GM18508 (cell line): ENCODE results near the gene SH3PXD2A.
"Not testable (repeated sequence)": the region's sequence is repeated elsewhere in the genome, so short reads cannot be mapped to it uniquely, and the experiment has no call there.

Source experiments
- ATAC-seq: cut with Tn5 transposase; IDR thresholded peaks from one replicate; pipeline ENCODE4 v1.9.1; 2021; ENCODE audit warnings: moderate number of reproducible peaks; ENCODE audit not compliant: insufficient read depth, unreplicated experiment

SH3PXD2A gene

GRCh38 chr10:103850572-103850895 is 4.8 kb downstream of the SH3PXD2A start:
- ATAC-seq = no peak

GRCh38 chr10:103849880-103850571 is 5.3 kb downstream of the SH3PXD2A start:
- ATAC-seq = no peak

DNA sequence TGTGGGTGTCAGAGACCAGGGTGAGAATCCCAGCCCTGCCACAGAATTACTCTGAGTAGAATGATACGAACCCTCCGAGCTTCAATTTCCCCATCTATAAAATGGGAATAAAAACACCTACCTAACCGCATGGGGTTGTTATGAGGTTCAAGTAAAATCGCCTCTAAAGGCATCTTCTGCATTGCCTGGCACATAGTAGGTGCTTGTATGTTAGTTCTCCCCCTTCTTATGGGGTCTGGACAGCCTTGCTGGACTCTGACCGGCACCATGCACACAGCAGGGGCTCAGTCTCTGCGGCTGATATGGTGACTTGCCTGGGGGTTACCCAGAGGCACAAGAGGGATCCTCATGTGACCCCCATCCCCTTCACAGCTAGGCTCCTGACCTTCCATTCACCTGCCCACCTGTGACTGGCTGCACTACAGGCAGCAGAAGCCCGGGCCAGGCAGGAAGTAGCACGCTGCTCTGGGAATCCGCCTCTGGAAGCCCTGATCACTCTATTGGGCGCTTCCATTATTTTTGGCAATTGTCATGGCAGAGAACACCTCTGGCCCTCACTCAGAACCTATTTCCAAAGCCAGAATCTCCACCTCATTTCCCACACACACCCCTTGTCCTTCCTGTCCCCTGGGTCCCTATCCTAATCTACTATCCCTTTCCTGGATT is 6.0 kb downstream of the SH3PXD2A start:
- ATAC-seq = no peak

DNA sequence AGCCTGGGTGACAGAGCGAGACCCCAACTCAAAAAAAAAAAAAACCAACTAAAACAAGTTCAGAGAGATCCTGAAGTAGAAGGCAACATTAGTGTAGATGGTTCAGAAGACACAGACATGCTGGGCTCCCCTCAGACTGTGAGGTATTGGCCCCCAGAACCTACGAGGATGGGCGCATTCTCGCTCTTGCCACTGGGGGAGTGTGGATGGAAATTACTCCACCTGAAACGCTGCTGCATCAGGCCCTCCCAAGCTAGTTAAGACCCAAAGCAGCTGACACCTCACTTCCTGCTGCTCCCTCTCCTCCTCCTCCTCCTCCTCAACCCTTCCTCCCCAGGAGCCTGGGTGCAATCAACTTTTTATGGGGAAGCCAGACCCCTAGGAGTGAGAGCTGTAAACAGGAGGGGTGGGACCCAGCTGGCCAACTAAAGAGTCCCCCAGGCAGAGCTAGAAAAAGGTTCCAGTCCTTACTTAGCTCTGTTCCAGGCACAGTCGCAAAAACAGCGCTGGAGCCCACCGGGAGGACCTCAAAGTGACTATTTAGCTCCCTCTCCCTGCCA is 7.4 kb downstream of the SH3PXD2A start:
- no peak for ATAC-seq

DNA sequence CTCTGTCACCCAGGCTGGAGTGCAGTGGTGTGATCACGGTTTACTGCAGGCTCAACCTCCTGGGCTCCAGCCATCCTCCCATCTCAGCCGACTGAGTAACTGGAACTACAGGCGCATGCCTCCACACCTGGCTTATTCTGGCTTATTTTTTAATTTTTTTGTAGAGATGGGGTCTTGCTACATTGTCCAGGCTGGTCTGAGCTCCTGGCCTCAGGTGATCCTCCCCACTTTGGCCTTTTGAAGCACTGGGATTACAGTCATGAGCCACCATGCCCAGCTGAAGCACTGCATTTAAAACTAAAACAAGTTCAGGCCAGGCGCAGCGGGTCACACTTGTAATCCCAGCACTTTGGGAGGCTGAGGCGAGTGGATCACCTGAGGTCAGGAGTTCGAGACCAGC is 8.0 kb downstream of the SH3PXD2A start:
- no peak for ATAC-seq

- no peak for ATAC-seq
These were observed 9.4 kb downstream of the SH3PXD2A start for GRCh38 chr10:103845972-103846371.

DNA sequence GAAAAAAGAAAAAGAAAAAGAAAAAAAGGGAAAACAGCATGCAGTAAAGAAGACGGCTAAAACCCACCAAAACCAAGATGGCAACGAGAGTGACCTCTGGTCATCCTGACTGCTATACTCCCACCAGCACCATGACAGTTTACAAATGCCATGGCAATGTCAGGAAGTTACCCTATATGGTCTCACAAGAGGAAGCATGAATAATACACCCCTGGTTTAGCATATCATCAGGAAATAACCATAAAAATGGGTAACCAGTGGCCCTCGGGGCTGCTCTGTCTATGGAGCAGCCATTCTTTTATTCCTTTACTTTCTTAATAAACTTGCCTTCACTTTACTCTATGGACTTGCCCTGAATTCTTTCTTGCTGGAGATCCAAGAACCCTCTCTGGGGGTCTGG is 10.0 kb downstream of the SH3PXD2A start:
- not testable (repeated sequence) for ATAC-seq

GRCh38 chr10:103843854-103844570 is 11.4 kb downstream of the SH3PXD2A start:
- ATAC-seq = no peak

- ATAC-seq = no peak
These were observed 12.3 kb downstream of the SH3PXD2A start for GRCh38 chr10:103843045-103843444.

DNA sequence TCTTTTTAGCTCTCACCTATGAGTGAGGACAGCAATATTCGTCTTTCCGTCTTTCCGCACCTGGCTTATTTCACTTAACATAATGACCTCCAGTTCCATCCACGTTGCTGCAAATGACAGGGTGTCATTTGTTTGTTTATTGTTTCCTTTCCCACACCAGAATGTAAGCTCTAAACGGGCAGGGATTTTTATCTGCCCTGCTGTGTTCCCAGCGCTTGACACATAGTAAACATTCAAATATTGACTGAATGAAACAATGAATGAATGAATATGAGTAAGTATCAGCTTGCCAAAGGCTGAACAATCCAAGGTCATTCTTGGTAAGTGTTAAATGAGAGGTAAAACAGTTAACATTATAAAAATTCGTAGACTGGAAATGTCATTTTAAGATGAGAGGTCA is 12.8 kb downstream of the SH3PXD2A start:
- ATAC-seq = no peak

- ATAC-seq = no peak
These were observed 13.9 kb downstream of the SH3PXD2A start for GRCh38 chr10:103841519-103841918.

GRCh38 chr10:103840740-103841070 is 14.7 kb downstream of the SH3PXD2A start:
- no peak for ATAC-seq

- ATAC-seq = no peak
These were observed 15.3 kb downstream of the SH3PXD2A start for GRCh38 chr10:103839872-103840739.

DNA sequence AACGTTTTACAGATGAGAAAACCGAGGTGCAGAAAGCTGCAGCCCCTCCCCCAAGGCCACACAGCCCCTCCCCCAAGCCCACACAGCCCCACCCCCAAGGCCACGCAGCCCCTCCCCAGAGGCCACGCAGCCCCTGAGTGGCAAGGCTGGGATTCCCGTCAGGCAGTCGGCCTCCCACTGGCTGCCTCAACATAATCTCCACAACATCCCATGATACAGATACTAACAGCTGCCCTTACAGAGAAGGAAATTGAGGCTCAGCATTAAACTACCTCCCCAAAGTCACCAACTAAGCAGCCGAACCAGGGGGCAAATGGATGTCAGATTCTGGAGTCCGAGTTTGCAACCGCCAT is 15.9 kb downstream of the SH3PXD2A start:
- no peak for ATAC-seq

- no peak for ATAC-seq
These were observed 16.4 kb downstream of the SH3PXD2A start for GRCh38 chr10:103838862-103839518.

DNA sequence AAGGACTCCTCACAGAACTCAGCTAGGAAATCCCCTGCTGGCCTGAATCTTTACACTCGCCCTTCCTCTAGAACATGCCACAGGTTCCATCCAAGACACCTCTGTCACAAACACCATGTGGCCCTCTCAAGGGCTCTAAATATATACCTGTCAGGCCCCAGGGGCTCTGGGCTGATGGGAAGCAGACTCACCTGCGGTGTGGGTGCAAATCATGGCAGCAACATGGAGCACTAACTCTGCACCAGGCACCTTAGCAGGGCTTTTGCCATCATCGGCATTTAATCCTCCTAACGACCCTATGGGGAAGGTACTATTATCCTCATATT is 17.3 kb downstream of the SH3PXD2A start:
- ATAC-seq = no peak

- ATAC-seq = no peak
These were observed 17.9 kb downstream of the SH3PXD2A start for GRCh38 chr10:103837370-103838069.

GRCh38 chr10:103836861-103837260 is 18.5 kb downstream of the SH3PXD2A start:
- ATAC-seq = no peak

DNA sequence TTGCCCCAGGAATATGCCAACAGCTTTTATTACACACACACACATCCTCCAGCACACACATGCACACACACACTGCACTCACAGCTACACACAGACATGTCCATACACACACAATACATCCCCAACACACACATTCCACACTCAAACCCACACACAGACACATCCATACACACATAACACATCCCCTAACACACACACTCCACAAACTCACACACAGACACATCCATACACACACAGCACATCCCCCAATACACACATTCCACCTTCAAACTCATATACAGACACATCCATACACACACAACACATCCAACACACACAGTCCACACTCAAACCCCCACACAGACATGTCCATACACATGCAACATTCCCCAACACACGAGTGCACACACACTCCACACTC is 19.1 kb downstream of the SH3PXD2A start:
- no peak for ATAC-seq
